ENCODE data around the gene FXR2.

DNA sequence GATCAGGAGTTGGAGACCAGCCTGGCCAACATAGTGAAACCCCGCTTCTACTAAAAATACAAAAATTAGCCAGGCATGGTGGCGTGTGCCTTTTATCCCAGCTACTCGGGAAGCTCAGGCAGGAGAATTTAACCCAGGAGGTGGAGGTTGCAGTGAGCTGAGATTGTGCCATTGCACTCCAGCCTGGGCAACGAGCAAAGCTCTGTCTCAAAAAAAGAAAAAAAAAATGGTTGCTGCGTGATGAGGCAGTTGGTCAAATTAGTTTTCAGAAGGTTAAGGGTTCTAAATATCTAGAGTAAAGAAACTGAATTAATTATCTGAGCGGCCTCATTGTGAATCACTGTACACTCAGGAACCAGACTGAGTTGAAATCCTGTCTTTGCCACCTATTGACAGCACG is 38.7 kb downstream of the FXR2 start:
- TF ChIP-seq, protein P1, sequence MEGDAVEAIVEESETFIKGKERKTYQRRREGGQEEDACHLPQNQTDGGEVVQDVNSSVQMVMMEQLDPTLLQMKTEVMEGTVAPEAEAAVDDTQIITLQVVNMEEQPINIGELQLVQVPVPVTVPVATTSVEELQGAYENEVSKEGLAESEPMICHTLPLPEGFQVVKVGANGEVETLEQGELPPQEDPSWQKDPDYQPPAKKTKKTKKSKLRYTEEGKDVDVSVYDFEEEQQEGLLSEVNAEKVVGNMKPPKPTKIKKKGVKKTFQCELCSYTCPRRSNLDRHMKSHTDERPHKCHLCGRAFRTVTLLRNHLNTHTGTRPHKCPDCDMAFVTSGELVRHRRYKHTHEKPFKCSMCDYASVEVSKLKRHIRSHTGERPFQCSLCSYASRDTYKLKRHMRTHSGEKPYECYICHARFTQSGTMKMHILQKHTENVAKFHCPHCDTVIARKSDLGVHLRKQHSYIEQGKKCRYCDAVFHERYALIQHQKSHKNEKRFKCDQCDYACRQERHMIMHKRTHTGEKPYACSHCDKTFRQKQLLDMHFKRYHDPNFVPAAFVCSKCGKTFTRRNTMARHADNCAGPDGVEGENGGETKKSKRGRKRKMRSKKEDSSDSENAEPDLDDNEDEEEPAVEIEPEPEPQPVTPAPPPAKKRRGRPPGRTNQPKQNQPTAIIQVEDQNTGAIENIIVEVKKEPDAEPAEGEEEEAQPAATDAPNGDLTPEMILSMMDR (IDR thresholded peaks at IDR 0.05): no peak
- no peak for TF ChIP-seq ZFX (IDR thresholded peaks at IDR 0.05; ENCODE audit: borderline replicate concordance)

Measured in 22Rv1 (cell line).